K562 (cell line): Measurements from ENCODE around the gene TCF3. TPM values are rescaled to one million over a fixed set of nuclear protein-coding genes. Genes with fewer than 3 reads are reported as not detected.

ENCODE experiments used
- COPS2 ChIP-seq: fragments of 450-650 bp; conservative IDR thresholded peaks from 2 replicates; pipeline ENCODE4 v1.6.1; 2016; ENCODE audit warnings: mild to moderate bottlenecking, moderate library complexity
- GATAD2B ChIP-seq: fragments of 450-650 bp; IDR thresholded peaks from 2 replicates; pipeline ENCODE4 v1.6.1; 2017; ENCODE audit warnings: mild to moderate bottlenecking, borderline replicate concordance
- IRF2 ChIP-seq: sonication (generic); formaldehyde crosslinking; IDR thresholded peaks from 2 replicates; pipeline ENCODE4 v1.8.1; 2022; ENCODE audit warnings: mild to moderate bottlenecking, missing genetic modification reagents
- MECOM ChIP-seq: fragments of 250-450 bp; sonication (Bioruptor Pico); IDR thresholded peaks from 2 replicates; pipeline ENCODE4 v1.8.0; 2022; ENCODE audit warnings: inconsistent platforms
- MYBL2 ChIP-seq, 2 experiments: fragments of 450-650 bp in 1 of 2; sonication (generic) in 1 of 2; formaldehyde crosslinking in 1 of 2; IDR thresholded peaks; 2 replicates each; pipeline versions ENCODE4 v1.6.1 to v1.8.1; 2017 to 2022; ENCODE audit warnings: borderline replicate concordance in 1 of 2, inconsistent platforms in 1 of 2, low read depth in 1 of 2, mild to moderate bottlenecking in 1 of 2, missing genetic modification reagents in 1 of 2, moderate library complexity in 1 of 2
- PTRF ChIP-seq: fragments of 450-650 bp; IDR thresholded peaks from 2 replicates; pipeline ENCODE4 v1.6.1; 2016; ENCODE audit warnings: mild to moderate bottlenecking, missing genetic modification characterization, missing compliant biosample characterization
- RCOR1 ChIP-seq, 2 experiments: IDR thresholded peaks; 2 replicates each; pipeline ENCODE4 v1.6.1; 2012; ENCODE audit warnings: low read depth in 2 of 2, low read length in 2 of 2, borderline replicate concordance in 1 of 2, improper control_type of control experiment in 1 of 2
- SIN3A ChIP-seq, 2 experiments: fragments of 150-350 bp in 1 of 2; IDR thresholded peaks; 2 replicates each; pipeline ENCODE4 v1.6.1; 2011 to 2016; ENCODE audit warnings: borderline replicate concordance in 2 of 2, low read depth in 2 of 2, low read length in 2 of 2, mild to moderate bottlenecking in 2 of 2, moderate library complexity in 2 of 2; ENCODE audit not compliant: control insufficient read depth in 1 of 2
- TOE1 ChIP-seq, 2 experiments: fragments of 450-650 bp in 1 of 2; sonication (generic) in 1 of 2; formaldehyde crosslinking in 1 of 2; IDR thresholded peaks; 2 replicates each; pipeline versions ENCODE4 v1.7.1 to v1.8.0; 2016 to 2022; ENCODE audit warnings: borderline replicate concordance in 2 of 2, mild to moderate bottlenecking in 2 of 2, antibody characterized with exemption in 1 of 2, inconsistent platforms in 1 of 2, low read depth in 1 of 2, missing genetic modification reagents in 1 of 2, moderate library complexity in 1 of 2
- U2AF2 ChIP-seq: fragments of 200-400 bp; formaldehyde crosslinking; optimal IDR thresholded peaks from 2 replicates; pipeline ENCODE3; 2017; ENCODE audit warnings: low read depth, mild to moderate bottlenecking, low read length
- YBX1 ChIP-seq: fragments of 450-650 bp; IDR thresholded peaks from 2 replicates; pipeline ENCODE4 v1.7.1; 2016; ENCODE audit warnings: mild to moderate bottlenecking
- ZEB2 ChIP-seq: fragments of 450-650 bp; IDR thresholded peaks from 2 replicates; pipeline ENCODE4 v1.6.1; 2016
- ZKSCAN3 ChIP-seq: fragments of 250-450 bp; sonication (Bioruptor Pico); IDR thresholded peaks from 2 replicates; pipeline ENCODE4 v1.4.0; 2020
- ZKSCAN8 ChIP-seq: fragments of 200-800 bp; sonication (Bioruptor generic); IDR thresholded peaks from 2 replicates; pipeline ENCODE4 v1.6.1; 2016; ENCODE audit warnings: missing genetic modification characterization, missing compliant biosample characterization
- ZNF146 ChIP-seq: IDR thresholded peaks from one replicate; pipeline ENCODE4 v1.6.1; 2018; ENCODE audit warnings: missing compliant biosample characterization; ENCODE audit not compliant: unreplicated experiment
- ZNF695 ChIP-seq: fragments of 450-650 bp; formaldehyde crosslinking; IDR thresholded peaks from 2 replicates; pipeline ENCODE4 v1.4.0; 2020; ENCODE audit warnings: mild to moderate bottlenecking, moderate library complexity
- polyA plus RNA-seq, 8 experiments: library from polyadenylated mRNA; depleted of rRNA in 4 of 8; stranded (reverse) in 5 of 8; unstranded in 3 of 8; fragments of >200 nt; fragmentation: Nextera tagmentation in 2 of 8; fragmentation: Illumina TruSeq in 1 of 8; extraction: Ambion mirVana in 2 of 8; extraction: Trizol in 1 of 8; gene quantifications; 2 replicates each; pipeline versions ENCODE4 v1.2.1 to v1.2.3, GENCODE V29; 2011 to 2014; ENCODE audit warnings: inconsistent platforms in 1 of 8, missing spikeins in 1 of 8
- total RNA-seq, 7 experiments: library from RNA; depleted of rRNA in 6 of 7; stranded (reverse); fragments of >200 nt in 6 of 7; fragmentation: Illumina TruSeq in 2 of 7; extraction: Trizol in 2 of 7; gene quantifications; 2 replicates each; pipeline versions ENCODE4 v1.2.1 to v1.2.3, GENCODE V29; 2011 to 2021; ENCODE audit warnings: low replicate concordance in 1 of 7
- TF ChIP-seq, protein P1 (sequence below), 2 experiments: fragments of 450-650 bp; conservative IDR thresholded peaks; 2 replicates each; pipeline ENCODE4 v1.6.1; 2017; ENCODE audit warnings: mild to moderate bottlenecking in 2 of 2, moderate library complexity in 2 of 2
- TF ChIP-seq, protein P2 (sequence below): IDR thresholded peaks from 2 replicates; pipeline ENCODE4 v1.6.1; 2016; ENCODE audit warnings: missing genetic modification characterization, missing compliant biosample characterization
- TF ChIP-seq, protein P3 (sequence below): sonication (generic); formaldehyde crosslinking; IDR thresholded peaks from 2 replicates; pipeline ENCODE4 v1.9.0; 2022; ENCODE audit warnings: mild to moderate bottlenecking, missing genetic modification reagents
- TF ChIP-seq, protein P4 (sequence below): fragments of 450-650 bp; IDR thresholded peaks from one replicate; pipeline ENCODE4 v1.6.1; 2018; ENCODE audit warnings: mild to moderate bottlenecking, moderate library complexity; ENCODE audit not compliant: partially characterized antibody
- TF ChIP-seq, protein P5 (sequence below): fragments of 450-650 bp; conservative IDR thresholded peaks from 2 replicates; pipeline ENCODE4 v1.6.1; 2016; ENCODE audit warnings: missing genetic modification characterization, low read depth, mild to moderate bottlenecking, missing compliant biosample characterization, moderate library complexity

Gene TCF3
- total and polyA plus RNA-seq, 9 of the 15 experiments (the other 6 are each of a cell fraction or from before 2014, with no cell fraction given) = 5.6 to 259 (median 84.0) TPM

DNA sequence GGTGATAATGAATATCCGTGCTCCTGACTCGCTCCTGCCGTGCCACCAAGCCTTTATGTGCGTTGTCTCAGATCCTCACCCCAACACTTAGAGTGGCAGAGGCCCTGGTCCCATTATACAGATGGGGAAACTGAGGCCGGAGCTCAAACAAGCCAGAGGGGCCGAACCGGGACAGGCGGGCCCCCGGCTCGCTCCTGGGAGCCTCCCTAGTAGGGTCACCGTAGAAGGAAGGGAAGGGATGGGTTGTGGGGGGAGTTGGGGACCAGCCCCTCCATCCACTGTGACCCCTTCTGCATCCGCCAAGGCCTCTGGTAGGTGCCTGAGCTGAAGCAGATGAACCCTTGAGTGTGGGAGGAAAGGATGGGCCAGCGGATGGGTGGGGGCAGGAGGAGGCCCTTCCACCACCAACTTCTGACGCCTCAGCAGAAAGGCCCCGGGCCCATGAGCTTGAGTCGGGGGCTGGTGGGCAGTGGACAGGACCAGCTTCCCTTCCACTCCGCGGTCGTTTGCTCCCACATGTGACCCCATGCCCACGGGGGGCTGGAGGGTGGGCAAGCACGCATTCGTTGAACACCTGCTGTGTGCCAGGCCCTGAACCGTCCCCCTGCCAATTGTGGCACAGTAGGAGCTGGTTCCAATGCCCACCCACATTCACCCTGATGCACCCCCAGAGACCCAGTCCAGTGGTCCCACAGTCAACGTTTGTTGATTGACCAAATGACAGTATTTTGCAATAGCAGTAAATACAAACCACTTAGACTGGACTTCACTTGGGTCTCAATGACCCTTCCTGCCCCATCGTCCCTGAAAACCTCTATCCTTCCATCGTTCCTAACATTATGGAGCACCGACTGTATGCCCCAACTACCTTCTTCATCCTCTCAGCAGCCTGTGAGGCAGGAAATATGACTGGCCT lies 24.2 kb upstream of the TCF3 start (continued):
- TF ChIP-seq RCOR1 (IDR thresholded peaks at IDR 0.05; ENCODE audit: borderline replicate concordance in 1 of 2, low read depth in 2 of 2, low read length in 2 of 2) = peak; percentile 49 to 90; a peak in 3 of 4 replicates
- no peak for TF ChIP-seq YBX1
- TF ChIP-seq, protein P1, sequence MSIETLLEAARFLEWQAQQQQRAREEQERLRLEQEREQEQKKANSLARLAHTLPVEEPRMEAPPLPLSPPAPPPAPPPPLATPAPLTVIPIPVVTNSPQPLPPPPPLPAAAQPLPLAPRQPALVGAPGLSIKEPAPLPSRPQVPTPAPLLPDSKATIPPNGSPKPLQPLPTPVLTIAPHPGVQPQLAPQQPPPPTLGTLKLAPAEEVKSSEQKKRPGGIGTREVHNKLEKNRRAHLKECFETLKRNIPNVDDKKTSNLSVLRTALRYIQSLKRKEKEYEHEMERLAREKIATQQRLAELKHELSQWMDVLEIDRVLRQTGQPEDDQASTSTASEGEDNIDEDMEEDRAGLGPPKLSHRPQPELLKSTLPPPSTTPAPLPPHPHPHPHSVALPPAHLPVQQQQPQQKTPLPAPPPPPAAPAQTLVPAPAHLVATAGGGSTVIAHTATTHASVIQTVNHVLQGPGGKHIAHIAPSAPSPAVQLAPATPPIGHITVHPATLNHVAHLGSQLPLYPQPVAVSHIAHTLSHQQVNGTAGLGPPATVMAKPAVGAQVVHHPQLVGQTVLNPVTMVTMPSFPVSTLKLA (conservative IDR thresholded peaks at IDR 0.05) = no peak
- TF ChIP-seq ZEB2 = no peak
- TF ChIP-seq, protein P2, sequence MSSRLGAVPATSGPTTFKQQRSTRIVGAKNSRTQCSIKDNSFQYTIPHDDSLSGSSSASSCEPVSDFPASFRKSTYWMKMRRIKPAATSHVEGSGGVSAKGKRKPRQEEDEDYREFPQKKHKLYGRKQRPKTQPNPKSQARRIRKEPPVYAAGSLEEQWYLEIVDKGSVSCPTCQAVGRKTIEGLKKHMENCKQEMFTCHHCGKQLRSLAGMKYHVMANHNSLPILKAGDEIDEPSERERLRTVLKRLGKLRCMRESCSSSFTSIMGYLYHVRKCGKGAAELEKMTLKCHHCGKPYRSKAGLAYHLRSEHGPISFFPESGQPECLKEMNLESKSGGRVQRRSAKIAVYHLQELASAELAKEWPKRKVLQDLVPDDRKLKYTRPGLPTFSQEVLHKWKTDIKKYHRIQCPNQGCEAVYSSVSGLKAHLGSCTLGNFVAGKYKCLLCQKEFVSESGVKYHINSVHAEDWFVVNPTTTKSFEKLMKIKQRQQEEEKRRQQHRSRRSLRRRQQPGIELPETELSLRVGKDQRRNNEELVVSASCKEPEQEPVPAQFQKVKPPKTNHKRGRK = no peak
- no peak for TF ChIP-seq SIN3A (IDR thresholded peaks at IDR 0.05; ENCODE audit: borderline replicate concordance in 2 of 2, control insufficient read depth in 1 of 2, low read depth in 2 of 2, low read length in 2 of 2)
- no peak for TF ChIP-seq U2AF2
- no peak for TF ChIP-seq IRF2 (CRISPR knock-in tag)
- TF ChIP-seq ZNF146 (CRISPR knock-in tag) = no peak
- no peak for TF ChIP-seq COPS2
- TF ChIP-seq, protein P3, sequence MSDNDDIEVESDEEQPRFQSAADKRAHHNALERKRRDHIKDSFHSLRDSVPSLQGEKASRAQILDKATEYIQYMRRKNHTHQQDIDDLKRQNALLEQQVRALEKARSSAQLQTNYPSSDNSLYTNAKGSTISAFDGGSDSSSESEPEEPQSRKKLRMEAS (CRISPR knock-in tag) = no peak; the same call in 1 of the 2 replicates
- no peak for TF ChIP-seq PTRF (tag)
- TF ChIP-seq GATAD2B = no peak
- TF ChIP-seq ZKSCAN8 = peak; percentile 98
- TF ChIP-seq ZNF695 (CRISPR knock-in tag) = no peak
- TF ChIP-seq TOE1 (IDR thresholded peaks at IDR 0.05; ENCODE audit: borderline replicate concordance) = no peak
- TF ChIP-seq TOE1 (CRISPR knock-in tag; IDR thresholded peaks at IDR 0.05; ENCODE audit: borderline replicate concordance, low read depth) = no peak
- TF ChIP-seq, protein P4, sequence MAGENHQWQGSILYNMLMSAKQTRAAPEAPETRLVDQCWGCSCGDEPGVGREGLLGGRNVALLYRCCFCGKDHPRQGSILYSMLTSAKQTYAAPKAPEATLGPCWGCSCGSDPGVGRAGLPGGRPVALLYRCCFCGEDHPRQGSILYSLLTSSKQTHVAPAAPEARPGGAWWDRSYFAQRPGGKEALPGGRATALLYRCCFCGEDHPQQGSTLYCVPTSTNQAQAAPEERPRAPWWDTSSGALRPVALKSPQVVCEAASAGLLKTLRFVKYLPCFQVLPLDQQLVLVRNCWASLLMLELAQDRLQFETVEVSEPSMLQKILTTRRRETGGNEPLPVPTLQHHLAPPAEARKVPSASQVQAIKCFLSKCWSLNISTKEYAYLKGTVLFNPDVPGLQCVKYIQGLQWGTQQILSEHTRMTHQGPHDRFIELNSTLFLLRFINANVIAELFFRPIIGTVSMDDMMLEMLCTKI = no peak
- no peak for TF ChIP-seq MECOM
- no peak for TF ChIP-seq ZKSCAN3 (CRISPR knock-in tag)
- TF ChIP-seq, protein P5, sequence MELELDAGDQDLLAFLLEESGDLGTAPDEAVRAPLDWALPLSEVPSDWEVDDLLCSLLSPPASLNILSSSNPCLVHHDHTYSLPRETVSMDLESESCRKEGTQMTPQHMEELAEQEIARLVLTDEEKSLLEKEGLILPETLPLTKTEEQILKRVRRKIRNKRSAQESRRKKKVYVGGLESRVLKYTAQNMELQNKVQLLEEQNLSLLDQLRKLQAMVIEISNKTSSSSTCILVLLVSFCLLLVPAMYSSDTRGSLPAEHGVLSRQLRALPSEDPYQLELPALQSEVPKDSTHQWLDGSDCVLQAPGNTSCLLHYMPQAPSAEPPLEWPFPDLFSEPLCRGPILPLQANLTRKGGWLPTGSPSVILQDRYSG (tag) = no peak
- no peak for TF ChIP-seq MYBL2 (IDR thresholded peaks at IDR 0.05; ENCODE audit: low read depth)
- TF ChIP-seq MYBL2 (CRISPR knock-in tag; IDR thresholded peaks at IDR 0.05; ENCODE audit: borderline replicate concordance) = no peak
